ENCODE data around the gene EIPR1.

Gene EIPR1

GRCh38 chr2:3265471-3265870 lies 112.1 kb downstream of the EIPR1 start:
- TF ChIP-seq CTCF (IDR thresholded peaks at IDR 0.05; ENCODE audit: low read depth, low read length): no peak

GRCh38 chr2:3264010-3264744 lies 113.4 kb downstream of the EIPR1 start:
- no peak for TF ChIP-seq CTCF (IDR thresholded peaks at IDR 0.05; ENCODE audit: low read depth, low read length)
- H3K4me3 ChIP-seq (ENCODE audit: low read depth, low read length): no peak overlapping the region

More at GRCh38 chr2:3265471-3265870, 112.1 kb downstream of the EIPR1 start:
- no peak overlapping the region for H3K4me3 ChIP-seq (ENCODE audit: low read depth, low read length)

GRCh38 chr2:3263487-3263886 lies 114.1 kb downstream of the EIPR1 start:
- TF ChIP-seq CTCF (IDR thresholded peaks at IDR 0.05; ENCODE audit: low read depth, low read length): no peak
- no peak overlapping the region for H3K4me3 ChIP-seq (ENCODE audit: low read depth, low read length)

GRCh38 chr2:3262437-3263388 lies 114.9 kb downstream of the EIPR1 start:
- TF ChIP-seq CTCF (IDR thresholded peaks at IDR 0.05; ENCODE audit: low read depth, low read length): no peak
- H3K4me3 ChIP-seq (ENCODE audit: low read depth, low read length): no peak overlapping the region

- H3K4me3 ChIP-seq (ENCODE audit: low read depth, low read length): no peak overlapping the region
- TF ChIP-seq CTCF (IDR thresholded peaks at IDR 0.05; ENCODE audit: low read depth, low read length): no peak
These were observed 116.1 kb downstream of the EIPR1 start for GRCh38 chr2:3261511-3261910.

GRCh38 chr2:3260959-3261358 lies 116.7 kb downstream of the EIPR1 start:
- no peak overlapping the region for H3K4me3 ChIP-seq (ENCODE audit: low read depth, low read length)
- no peak for TF ChIP-seq CTCF (IDR thresholded peaks at IDR 0.05; ENCODE audit: low read depth, low read length)

- H3K4me3 ChIP-seq (ENCODE audit: low read depth, low read length): no peak overlapping the region
- no peak for TF ChIP-seq CTCF (IDR thresholded peaks at IDR 0.05; ENCODE audit: low read depth, low read length)
These were observed 119.8 kb downstream of the EIPR1 start for GRCh38 chr2:3257826-3258225.
